ENCODE data around the gene CUX1.

The CUX1 gene

DNA sequence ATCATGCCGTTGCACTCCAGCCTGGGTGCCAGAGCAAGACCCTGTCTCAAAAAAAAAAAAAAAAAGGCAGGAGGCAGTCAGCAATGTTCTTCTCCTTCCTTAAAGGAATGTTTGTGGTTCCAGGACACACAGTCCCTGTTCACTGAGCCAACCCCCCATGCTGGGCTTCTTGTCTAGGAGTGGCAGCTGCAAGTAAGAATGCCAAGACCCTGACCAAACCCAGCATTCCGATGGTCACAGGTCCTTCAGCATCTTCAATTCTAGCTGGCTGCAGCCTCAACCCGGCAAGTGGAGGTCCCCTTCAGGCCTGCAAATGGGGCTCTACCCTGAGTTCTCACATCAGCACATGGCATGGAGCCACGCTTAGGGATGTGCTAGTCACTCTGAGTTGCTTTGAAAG lies 38.2 kb upstream of the CUX1 start:
- TF ChIP-seq, protein P1, sequence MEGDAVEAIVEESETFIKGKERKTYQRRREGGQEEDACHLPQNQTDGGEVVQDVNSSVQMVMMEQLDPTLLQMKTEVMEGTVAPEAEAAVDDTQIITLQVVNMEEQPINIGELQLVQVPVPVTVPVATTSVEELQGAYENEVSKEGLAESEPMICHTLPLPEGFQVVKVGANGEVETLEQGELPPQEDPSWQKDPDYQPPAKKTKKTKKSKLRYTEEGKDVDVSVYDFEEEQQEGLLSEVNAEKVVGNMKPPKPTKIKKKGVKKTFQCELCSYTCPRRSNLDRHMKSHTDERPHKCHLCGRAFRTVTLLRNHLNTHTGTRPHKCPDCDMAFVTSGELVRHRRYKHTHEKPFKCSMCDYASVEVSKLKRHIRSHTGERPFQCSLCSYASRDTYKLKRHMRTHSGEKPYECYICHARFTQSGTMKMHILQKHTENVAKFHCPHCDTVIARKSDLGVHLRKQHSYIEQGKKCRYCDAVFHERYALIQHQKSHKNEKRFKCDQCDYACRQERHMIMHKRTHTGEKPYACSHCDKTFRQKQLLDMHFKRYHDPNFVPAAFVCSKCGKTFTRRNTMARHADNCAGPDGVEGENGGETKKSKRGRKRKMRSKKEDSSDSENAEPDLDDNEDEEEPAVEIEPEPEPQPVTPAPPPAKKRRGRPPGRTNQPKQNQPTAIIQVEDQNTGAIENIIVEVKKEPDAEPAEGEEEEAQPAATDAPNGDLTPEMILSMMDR (IDR thresholded peaks at IDR 0.05; ENCODE audit: low read depth, low read length): no peak
- DNase-seq (ENCODE audit: low read depth in 2 of 2): no peak
- no peak overlapping the region for H3K4me3 ChIP-seq (replicated peaks in 1 of 2; ENCODE audit: low read depth in 2 of 2, low read length in 2 of 2)

DNA sequence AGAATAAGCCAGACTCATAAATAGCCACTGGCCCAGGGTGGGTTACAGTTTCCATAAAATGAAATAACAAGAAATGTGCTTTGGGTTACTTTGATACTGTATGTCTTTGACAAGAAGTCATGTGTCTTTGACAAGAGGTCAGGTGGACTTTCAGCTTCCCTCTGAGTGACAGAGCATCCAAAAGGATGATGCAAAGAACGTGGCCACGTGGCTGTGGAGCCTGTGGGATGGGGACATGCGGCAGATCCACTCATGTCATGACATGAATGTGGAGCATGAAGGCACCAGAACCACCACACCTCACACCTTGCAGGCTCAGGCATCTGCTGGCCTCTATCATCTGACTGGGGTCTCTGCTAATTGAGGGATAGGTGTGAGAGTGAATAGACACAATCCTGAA lies 37.1 kb upstream of the CUX1 start:
- TF ChIP-seq, protein P1 (IDR thresholded peaks at IDR 0.05; ENCODE audit: low read depth, low read length): no peak
- DNase-seq (ENCODE audit: low read depth in 2 of 2): no peak
- no peak overlapping the region for H3K4me3 ChIP-seq (replicated peaks in 1 of 2; ENCODE audit: low read depth in 2 of 2, low read length in 2 of 2)

DNA sequence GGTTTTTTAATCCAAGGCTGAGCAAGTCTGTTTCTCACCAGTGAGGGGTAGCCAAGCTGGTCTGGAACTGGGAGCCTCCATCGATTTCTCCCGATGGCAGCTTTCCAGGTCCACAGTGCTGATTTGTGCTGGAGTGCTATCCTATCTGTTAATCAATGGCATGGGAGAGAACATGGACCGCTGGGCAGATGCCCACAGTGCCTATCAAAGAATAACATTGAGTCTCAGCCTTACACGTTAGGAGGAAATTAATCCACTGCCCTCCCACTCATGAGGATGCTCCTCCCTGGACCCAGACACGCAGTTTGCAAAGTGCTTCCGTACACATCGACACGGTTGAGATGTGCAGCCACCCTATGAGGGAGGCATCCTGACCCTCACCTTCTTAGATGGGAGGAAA lies 36.0 kb upstream of the CUX1 start:
- TF ChIP-seq, protein P1 (IDR thresholded peaks at IDR 0.05; ENCODE audit: low read depth, low read length): no peak
- DNase-seq (ENCODE audit: low read depth in 2 of 2): no peak
- no peak overlapping the region for H3K4me3 ChIP-seq (replicated peaks in 1 of 2; ENCODE audit: low read depth in 2 of 2, low read length in 2 of 2)

DNA sequence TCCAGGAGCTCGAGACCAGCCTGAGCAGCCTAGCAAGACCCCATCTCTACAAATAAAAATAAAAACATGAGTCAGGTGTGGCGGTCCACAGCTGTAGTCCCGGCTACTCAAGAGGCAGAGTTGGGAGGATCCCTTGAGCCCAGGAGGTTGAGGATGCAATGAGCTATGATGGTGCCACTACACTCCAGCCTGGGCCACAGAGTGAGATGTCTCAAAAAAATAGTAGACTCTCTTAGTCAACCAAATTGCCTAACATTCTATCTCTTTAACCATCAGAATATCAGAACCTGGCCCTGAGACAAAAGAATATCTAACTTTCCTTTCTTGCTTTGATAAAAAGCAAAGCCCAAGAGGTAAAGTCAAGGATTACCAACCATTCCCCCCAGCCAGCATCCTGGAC lies 35.0 kb upstream of the CUX1 start:
- no peak for DNase-seq (ENCODE audit: low read depth in 2 of 2)
- TF ChIP-seq, protein P1 (IDR thresholded peaks at IDR 0.05; ENCODE audit: low read depth, low read length): no peak
- no peak overlapping the region for H3K4me3 ChIP-seq (replicated peaks in 1 of 2; ENCODE audit: low read depth in 2 of 2, low read length in 2 of 2)

- H3K4me3 ChIP-seq (replicated peaks in 1 of 2; ENCODE audit: low read depth in 2 of 2, low read length in 2 of 2): no peak overlapping the region
- DNase-seq (ENCODE audit: low read depth in 2 of 2): no peak
- TF ChIP-seq, protein P1 (IDR thresholded peaks at IDR 0.05; ENCODE audit: low read depth, low read length): no peak
Measured at GRCh38 chr7:101782896-101783295, 34.5 kb upstream of the CUX1 start.

DNA sequence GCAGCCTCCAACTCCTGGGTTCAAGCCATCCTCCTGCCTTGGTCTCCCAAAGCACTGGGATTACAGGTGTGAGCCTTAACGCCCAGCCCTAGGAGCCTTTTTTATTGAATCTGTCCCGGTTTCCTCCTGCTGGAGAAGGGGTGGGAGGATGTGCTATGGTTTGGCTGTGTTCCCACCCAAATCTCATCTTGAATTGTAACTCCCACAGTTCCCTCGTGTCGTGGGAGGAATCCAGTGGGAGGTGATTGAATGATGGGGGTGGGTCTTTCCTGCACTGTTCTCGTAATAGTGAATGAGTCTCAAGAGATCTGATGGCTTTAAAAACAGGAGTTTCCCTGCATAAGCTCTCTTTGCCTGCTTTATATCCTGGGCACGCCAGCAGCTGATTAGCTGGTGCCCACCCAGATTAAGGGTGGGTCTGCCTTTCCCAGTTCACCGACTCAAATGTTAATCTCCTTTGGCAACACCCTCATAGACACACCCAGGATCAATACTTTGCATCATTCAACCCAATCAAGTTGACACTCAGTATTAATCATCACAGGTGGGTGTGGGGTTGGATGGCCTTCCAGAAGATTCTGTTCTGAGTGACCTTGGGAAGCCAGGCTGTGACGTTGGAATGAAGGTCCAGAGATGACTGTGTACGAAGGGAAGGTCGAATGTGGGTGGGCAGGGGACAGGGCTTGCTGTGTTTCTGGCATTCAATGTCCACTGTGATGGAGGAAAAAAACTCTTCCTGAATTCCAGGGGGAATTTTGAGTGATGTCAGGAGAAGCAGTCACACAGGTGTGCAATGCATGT lies 33.8 kb upstream of the CUX1 start:
- no peak overlapping the region for H3K4me3 ChIP-seq (replicated peaks in 1 of 2; ENCODE audit: low read depth in 2 of 2, low read length in 2 of 2)
- TF ChIP-seq, protein P1 (IDR thresholded peaks at IDR 0.05; ENCODE audit: low read depth, low read length): no peak

More for the DNA sequence above, 33.8 kb upstream of the CUX1 start:
- DNase-seq (ENCODE audit: low read depth in 2 of 2): no peak

All from cardiac fibroblast (primary cell).